HepG2 (cell line): Measurements from ENCODE around the gene VKORC1L1. TPM values are rescaled to one million over a fixed set of nuclear protein-coding genes. Genes with fewer than 3 reads are reported as not detected.

Source experiments
- EEA1 ChIP-seq: sonication (generic); formaldehyde crosslinking; IDR thresholded peaks from 2 replicates; pipeline ENCODE4 v1.5.1; 2020; ENCODE audit warnings: mild to moderate bottlenecking, missing genetic modification reagents, borderline replicate concordance
- IKZF5 ChIP-seq: IDR thresholded peaks from 2 replicates; pipeline ENCODE4 v1.6.1; 2018; ENCODE audit warnings: missing genetic modification reagents, mild to moderate bottlenecking, missing compliant biosample characterization
- KMT2A ChIP-seq: sonication (generic); formaldehyde crosslinking; IDR thresholded peaks from 2 replicates; pipeline ENCODE4 v1.4.0; 2020; ENCODE audit warnings: missing genetic modification reagents
- LRRFIP1 ChIP-seq: sonication (generic); formaldehyde crosslinking; conservative IDR thresholded peaks from 2 replicates; pipeline ENCODE4 v1.4.0; 2020; ENCODE audit warnings: missing genetic modification reagents
- MEIS1 ChIP-seq: sonication (generic); formaldehyde crosslinking; IDR thresholded peaks from 2 replicates; pipeline ENCODE4 v1.9.0; 2021; ENCODE audit warnings: mild to moderate bottlenecking, missing genetic modification reagents, moderate library complexity, borderline replicate concordance
- NCOR1 ChIP-seq: fragments of 200-600 bp; sonication (generic); IDR thresholded peaks from 2 replicates; pipeline ENCODE4 v1.7.0; 2017; ENCODE audit warnings: antibody characterized with exemption, low read length, borderline replicate concordance
- NFATC3 ChIP-seq: sonication (generic); formaldehyde crosslinking; IDR thresholded peaks from 2 replicates; pipeline ENCODE4 v1.5.1; 2020; ENCODE audit warnings: mild to moderate bottlenecking, missing genetic modification reagents
- PHF5A ChIP-seq: IDR thresholded peaks from one replicate; pipeline ENCODE4 v1.6.1; 2018; ENCODE audit warnings: low read depth, missing genetic modification reagents; ENCODE audit not compliant: unreplicated experiment
- RBAK ChIP-seq: sonication (generic); formaldehyde crosslinking; IDR thresholded peaks from 2 replicates; pipeline ENCODE4 v1.5.1; 2020; ENCODE audit warnings: mild to moderate bottlenecking, missing genetic modification reagents
- RBM22 ChIP-seq: fragments of 200-400 bp; formaldehyde crosslinking; optimal IDR thresholded peaks from 2 replicates; pipeline ENCODE3; 2017; ENCODE audit warnings: mild to moderate bottlenecking, low read length, moderate library complexity
- SAFB2 ChIP-seq: sonication (generic); formaldehyde crosslinking; IDR thresholded peaks from 2 replicates; pipeline ENCODE4 v1.5.1; 2020; ENCODE audit warnings: missing genetic modification reagents, low read depth, mild to moderate bottlenecking, borderline replicate concordance
- THYN1 ChIP-seq: sonication (generic); formaldehyde crosslinking; IDR thresholded peaks from 2 replicates; pipeline ENCODE4 v1.8.1; 2023; ENCODE audit warnings: low read depth, mild to moderate bottlenecking, moderate library complexity, missing genetic modification reagents, borderline replicate concordance
- TMF1 ChIP-seq: sonication (generic); formaldehyde crosslinking; IDR thresholded peaks from 2 replicates; pipeline ENCODE4 v1.8.1; 2022; ENCODE audit warnings: low read depth, missing genetic modification reagents
- ZNF234 ChIP-seq: sonication (generic); formaldehyde crosslinking; conservative IDR thresholded peaks from 2 replicates; pipeline ENCODE4 v1.5.1; 2020; ENCODE audit warnings: mild to moderate bottlenecking, missing genetic modification reagents
- ZNF260 ChIP-seq: sonication (generic); formaldehyde crosslinking; IDR thresholded peaks from 2 replicates; pipeline ENCODE4 v1.4.0; 2020; ENCODE audit warnings: missing genetic modification reagents, low read depth, mild to moderate bottlenecking, borderline replicate concordance
- ZNF33A ChIP-seq: sonication (generic); formaldehyde crosslinking; IDR thresholded peaks from 2 replicates; pipeline ENCODE4 v1.5.1; 2020; ENCODE audit warnings: missing genetic modification reagents, mild to moderate bottlenecking, moderate library complexity, borderline replicate concordance
- ZNF691 ChIP-seq: sonication (generic); formaldehyde crosslinking; IDR thresholded peaks from 2 replicates; pipeline ENCODE4 v1.4.0; 2020; ENCODE audit warnings: missing genetic modification reagents, low read depth, mild to moderate bottlenecking, borderline replicate concordance
- ZZZ3 ChIP-seq: sonication (generic); formaldehyde crosslinking; IDR thresholded peaks from 2 replicates; pipeline ENCODE4 v1.4.0; 2020; ENCODE audit warnings: missing genetic modification reagents, mild to moderate bottlenecking, borderline replicate concordance
- polyA plus RNA-seq, 8 experiments: library from polyadenylated mRNA; depleted of rRNA in 3 of 8; stranded (reverse) in 7 of 8; unstranded in 1 of 8; fragments of >200 nt; fragmentation: Illumina TruSeq in 4 of 8; extraction: Trizol in 4 of 8; gene quantifications; 2 replicates each; pipeline versions ENCODE4 v1.2.1 to v1.2.3, GENCODE V29; 2011 to 2016; ENCODE audit warnings: low read depth in 4 of 8, missing spikeins in 1 of 8, mixed read lengths in 1 of 8; ENCODE audit not compliant: insufficient read depth in 1 of 8
- total RNA-seq, 5 experiments: library from RNA; depleted of rRNA; stranded (reverse); fragments of >200 nt; fragmentation: Illumina TruSeq; extraction: Trizol; gene quantifications; 2 replicates each; pipeline ENCODE4 v1.2.3, GENCODE V29; 2016; ENCODE audit warnings: low read depth in 1 of 5
- TF ChIP-seq, protein P1 (sequence below): sonication (generic); formaldehyde crosslinking; IDR thresholded peaks from 2 replicates; pipeline ENCODE4 v1.8.0; 2022; ENCODE audit warnings: missing genetic modification reagents, mild to moderate bottlenecking, inconsistent platforms, borderline replicate concordance
- TF ChIP-seq, protein P2 (sequence below): sonication (generic); formaldehyde crosslinking; conservative IDR thresholded peaks from 2 replicates; pipeline ENCODE4 v1.8.0; 2022; ENCODE audit warnings: missing genetic modification reagents

VKORC1L1 gene
- total and polyA plus RNA-seq, 2 of the 13 experiments (the other 11 are each of a cell fraction or from before 2014, with no cell fraction given), result 13.9 to 16.5 TPM

GRCh38 chr7:65981965-65982792 lies 109.3 kb downstream of the VKORC1L1 start, which contains the start of gene GUSB (continued):
- TF ChIP-seq ZNF691, result peak; percentile 32; the same call in 1 of the 2 replicates
- TF ChIP-seq THYN1 (CRISPR knock-in tag), result peak; percentile 72; the same call in 1 of the 2 replicates
- no peak; the same call in 1 of the 2 replicates for TF ChIP-seq ZNF260 (CRISPR knock-in tag)
- TF ChIP-seq SAFB2 (CRISPR knock-in tag), result peak; percentile 62; the same call in 1 of the 2 replicates
- TF ChIP-seq KMT2A, result peak; percentile 96
- TF ChIP-seq RBAK (CRISPR knock-in tag), result no peak
- peak; percentile 96 for TF ChIP-seq ZZZ3 (CRISPR knock-in tag)
- no peak; the same call in 1 of the 2 replicates for TF ChIP-seq ZNF33A (CRISPR knock-in tag)
- TF ChIP-seq RBM22, result no peak
- no peak for TF ChIP-seq NCOR1
- TF ChIP-seq, protein P1, sequence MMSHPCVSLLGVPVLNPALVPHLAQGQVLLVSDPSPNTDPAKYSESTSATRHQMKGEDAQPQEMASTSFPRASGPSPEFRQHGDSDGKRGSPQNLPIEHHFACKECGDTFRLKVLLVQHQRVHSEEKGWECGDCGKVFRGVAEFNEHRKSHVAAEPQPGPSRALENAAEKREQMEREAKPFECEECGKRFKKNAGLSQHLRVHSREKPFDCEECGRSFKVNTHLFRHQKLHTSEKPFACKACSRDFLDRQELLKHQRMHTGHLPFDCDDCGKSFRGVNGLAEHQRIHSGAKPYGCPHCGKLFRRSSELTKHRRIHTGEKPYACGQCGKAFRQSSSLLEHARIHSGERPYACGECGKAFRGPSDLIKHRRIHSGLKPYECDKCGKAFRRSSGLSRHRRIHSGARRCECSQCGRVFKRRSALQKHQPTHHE, result peak; percentile 96
- peak; percentile 91 for TF ChIP-seq IKZF5
- peak; percentile 92 for TF ChIP-seq TMF1 (CRISPR knock-in tag)
- peak; percentile 92; the same call in 1 of the 2 replicates for TF ChIP-seq ZNF234 (CRISPR knock-in tag)
- TF ChIP-seq, protein P2, sequence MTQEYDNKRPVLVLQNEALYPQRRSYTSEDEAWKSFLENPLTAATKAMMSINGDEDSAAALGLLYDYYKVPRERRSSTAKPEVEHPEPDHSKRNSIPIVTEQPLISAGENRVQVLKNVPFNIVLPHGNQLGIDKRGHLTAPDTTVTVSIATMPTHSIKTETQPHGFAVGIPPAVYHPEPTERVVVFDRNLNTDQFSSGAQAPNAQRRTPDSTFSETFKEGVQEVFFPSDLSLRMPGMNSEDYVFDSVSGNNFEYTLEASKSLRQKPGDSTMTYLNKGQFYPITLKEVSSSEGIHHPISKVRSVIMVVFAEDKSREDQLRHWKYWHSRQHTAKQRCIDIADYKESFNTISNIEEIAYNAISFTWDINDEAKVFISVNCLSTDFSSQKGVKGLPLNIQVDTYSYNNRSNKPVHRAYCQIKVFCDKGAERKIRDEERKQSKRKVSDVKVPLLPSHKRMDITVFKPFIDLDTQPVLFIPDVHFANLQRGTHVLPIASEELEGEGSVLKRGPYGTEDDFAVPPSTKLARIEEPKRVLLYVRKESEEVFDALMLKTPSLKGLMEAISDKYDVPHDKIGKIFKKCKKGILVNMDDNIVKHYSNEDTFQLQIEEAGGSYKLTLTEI, result no peak
- TF ChIP-seq MEIS1 (CRISPR knock-in tag), result peak; percentile 87; the same call in 1 of the 2 replicates
- TF ChIP-seq EEA1, result no peak
- TF ChIP-seq LRRFIP1, result peak; percentile 80; the same call in 1 of the 2 replicates
- TF ChIP-seq PHF5A (CRISPR knock-in tag), result peak; percentile 23
- peak; percentile 90; the same call in 1 of the 2 replicates for TF ChIP-seq NFATC3 (CRISPR knock-in tag)
